Panc1 (cell line): ENCODE measurements around the gene DIP2C. TPM values are rescaled to one million over a fixed set of nuclear protein-coding genes. Genes with fewer than 3 reads are reported as not detected.

Experiments used
- ATAC-seq: fragments of 200-7000 bp; cut with Tn5 transposase; 2 replicates; pipeline ENCODE4 v1.9.1; 2020; ENCODE audit warnings: mild to moderate bottlenecking, moderate library complexity
- BruUV-seq: library from RNA; stranded (reverse); fragments of 400-500 nt; replicated peaks from 2 replicates; lab custom pipeline; 2021; lab: Mats Ljungman, UMichigan
- CTCF ChIA-PET: fragments of 300-600 bp; sonication (Branson Sonifier 250); formaldehyde crosslinking; loops from one replicate; lab custom pipeline; 2022; ENCODE audit warnings: antibody characterized with exemption; lab: Charles Lee
- POLR2A ChIA-PET: fragments of 300-600 bp; sonication (Branson Sonifier 250); formaldehyde crosslinking; loops from one replicate; lab custom pipeline; 2022; ENCODE audit warnings: antibody characterized with exemption; lab: Charles Lee
- DNase-seq: peaks from one replicate; pipeline ENCODE4 v3.0.0-alpha.2; 2010; ENCODE audit warnings: low read depth, low spot score
- H3K27ac ChIP-seq: 2 replicates; pipeline ENCODE4 v1.5.1; 2011; ENCODE audit warnings: mild to moderate bottlenecking, low read length, inconsistent platforms
- H3K27me3 ChIP-seq: fragments of 200-500 bp; sonication (Bioruptor generic); 2 replicates; pipeline ENCODE4 v1.6.0; 2014; ENCODE audit warnings: low read length, inconsistent platforms; ENCODE audit not compliant: control insufficient read depth, insufficient read depth
- H3K36me3 ChIP-seq: fragments of 200-500 bp; sonication (Bioruptor generic); 2 replicates; pipeline ENCODE4 v1.5.1; 2014; ENCODE audit warnings: inconsistent platforms, mild to moderate bottlenecking, low read length, moderate library complexity; ENCODE audit not compliant: control insufficient read depth, insufficient read depth
- H3K4me1 ChIP-seq: 2 replicates; pipeline ENCODE4 v1.5.1; 2011; ENCODE audit warnings: inconsistent platforms, mild to moderate bottlenecking, low read length, moderate library complexity; ENCODE audit not compliant: control insufficient read depth, insufficient read depth
- H3K4me3 ChIP-seq, 2 experiments: 2 replicates each; pipeline ENCODE4 v1.5.1; 2011 to 2012; ENCODE audit warnings: low read depth in 2 of 2, low read length in 2 of 2, mild to moderate bottlenecking in 2 of 2, inconsistent platforms in 1 of 2, moderate library complexity in 1 of 2
- H3K9me3 ChIP-seq: fragments of 200-500 bp; sonication (Bioruptor generic); 2 replicates; pipeline ENCODE4 v1.5.1; 2014; ENCODE audit warnings: low read depth, mild to moderate bottlenecking, inconsistent platforms, low read length, moderate library complexity; ENCODE audit not compliant: control insufficient read depth, insufficient read depth
- POLR2AphosphoS5 ChIP-seq: IDR thresholded peaks from 2 replicates; pipeline ENCODE4 v1.6.1; 2012; ENCODE audit warnings: mild to moderate bottlenecking, low read depth, low read length, moderate library complexity
- REST ChIP-seq, 2 experiments: IDR thresholded peaks; 2 replicates each; pipeline ENCODE4 v1.6.1; 2011 to 2012; ENCODE audit warnings: low read depth in 2 of 2, control low read depth in 1 of 2, low read length in 1 of 2, mild to moderate bottlenecking in 1 of 2, moderate library complexity in 1 of 2; ENCODE audit not compliant: insufficient read depth in 1 of 2
- SIN3A ChIP-seq: IDR thresholded peaks from 2 replicates; pipeline ENCODE4 v1.6.1; 2012; ENCODE audit warnings: low read depth, mild to moderate bottlenecking, low read length, moderate library complexity, borderline replicate concordance; ENCODE audit not compliant: insufficient read depth
- TCF7L2 ChIP-seq: IDR thresholded peaks from 2 replicates; pipeline ENCODE4 v1.6.1; 2011; ENCODE audit warnings: mild to moderate bottlenecking, low read depth, low read length, inconsistent platforms
- in situ Hi-C: cut with HindIII; loops from 2 replicates; pipeline ENCODE4 v1.10.0; 2016; ENCODE audit warnings: low sequenced_read_pairs, low pct_unique_long_range_greater_than_20kb
- intact Hi-C: fragments of 100-400 bp; cut with micrococcal nuclease; formaldehyde crosslinking; loops from one replicate; pipeline ENCODE4 v1.10.0; 2022; ENCODE audit not compliant: unreplicated experiment
- total RNA-seq: library from RNA; stranded (reverse); gene quantifications from one replicate; pipeline ENCODE4 v1.2.1, GENCODE V29; 2021; ENCODE audit not compliant: unreplicated experiment
- TF ChIP-seq, protein P1 (sequence below): fragments of 450-650 bp; IDR thresholded peaks from 2 replicates; pipeline ENCODE4 v1.5.1; 2017; ENCODE audit warnings: mild to moderate bottlenecking

The DIP2C gene
- total RNA-seq, 1 experiment from 2014 or later = 13.2 TPM

DNA sequence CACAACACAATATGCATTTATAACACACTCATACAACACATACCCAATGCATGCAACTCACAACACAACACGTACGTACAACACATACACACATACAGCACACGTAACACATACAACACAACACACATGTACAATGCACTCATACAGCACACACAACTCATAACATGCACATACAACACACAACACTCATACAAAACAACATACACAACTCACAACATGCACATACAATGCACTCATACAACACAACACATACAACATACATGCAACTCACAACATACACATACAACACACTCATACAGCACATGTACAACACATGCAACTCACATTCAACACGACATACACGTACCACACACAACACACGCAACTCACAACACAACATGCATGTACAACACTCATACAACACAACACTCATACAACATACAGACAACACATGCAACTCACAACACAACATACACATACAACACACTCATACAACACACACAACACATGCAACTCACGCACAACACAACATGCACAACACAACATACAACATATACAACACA, 21.8 kb downstream of the DIP2C start:
- ATAC-seq = no peak
- ChIA-PET POLR2A (no interaction called here), CTCF (no interaction called here)
- intact Hi-C loops = loop anchor here (10.0 kb wide), 1 partner anchor 153 kb away; no protein-coding TSS in a partner anchor
- H3K27me3 ChIP-seq = no peaks in the 10 kb centered on the region
- H3K4me1 ChIP-seq = no peaks in the 10 kb centered on the region; the same call in 1 of the 2 replicates
- H3K27ac ChIP-seq = no peak overlapping the region
- no peaks in the 10 kb centered on the region for H3K36me3 ChIP-seq
- no peak for TF ChIP-seq POLR2AphosphoS5
- TF ChIP-seq TCF7L2 = no peak
- TF ChIP-seq, protein P1, sequence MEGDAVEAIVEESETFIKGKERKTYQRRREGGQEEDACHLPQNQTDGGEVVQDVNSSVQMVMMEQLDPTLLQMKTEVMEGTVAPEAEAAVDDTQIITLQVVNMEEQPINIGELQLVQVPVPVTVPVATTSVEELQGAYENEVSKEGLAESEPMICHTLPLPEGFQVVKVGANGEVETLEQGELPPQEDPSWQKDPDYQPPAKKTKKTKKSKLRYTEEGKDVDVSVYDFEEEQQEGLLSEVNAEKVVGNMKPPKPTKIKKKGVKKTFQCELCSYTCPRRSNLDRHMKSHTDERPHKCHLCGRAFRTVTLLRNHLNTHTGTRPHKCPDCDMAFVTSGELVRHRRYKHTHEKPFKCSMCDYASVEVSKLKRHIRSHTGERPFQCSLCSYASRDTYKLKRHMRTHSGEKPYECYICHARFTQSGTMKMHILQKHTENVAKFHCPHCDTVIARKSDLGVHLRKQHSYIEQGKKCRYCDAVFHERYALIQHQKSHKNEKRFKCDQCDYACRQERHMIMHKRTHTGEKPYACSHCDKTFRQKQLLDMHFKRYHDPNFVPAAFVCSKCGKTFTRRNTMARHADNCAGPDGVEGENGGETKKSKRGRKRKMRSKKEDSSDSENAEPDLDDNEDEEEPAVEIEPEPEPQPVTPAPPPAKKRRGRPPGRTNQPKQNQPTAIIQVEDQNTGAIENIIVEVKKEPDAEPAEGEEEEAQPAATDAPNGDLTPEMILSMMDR = no peak
- no peak for TF ChIP-seq SIN3A
- TF ChIP-seq REST (IDR thresholded peaks at IDR 0.05; ENCODE audit: insufficient read depth in 1 of 2, low read depth in 2 of 2, low read length in 1 of 2) = no peak
- in situ Hi-C loops = no loop called here
- no TSS peak for BruUV-seq
- H3K9me3 ChIP-seq = no peaks in the 10 kb centered on the region
- no peak overlapping the region for H3K4me3 ChIP-seq
- DNase-seq = no peak

DNA sequence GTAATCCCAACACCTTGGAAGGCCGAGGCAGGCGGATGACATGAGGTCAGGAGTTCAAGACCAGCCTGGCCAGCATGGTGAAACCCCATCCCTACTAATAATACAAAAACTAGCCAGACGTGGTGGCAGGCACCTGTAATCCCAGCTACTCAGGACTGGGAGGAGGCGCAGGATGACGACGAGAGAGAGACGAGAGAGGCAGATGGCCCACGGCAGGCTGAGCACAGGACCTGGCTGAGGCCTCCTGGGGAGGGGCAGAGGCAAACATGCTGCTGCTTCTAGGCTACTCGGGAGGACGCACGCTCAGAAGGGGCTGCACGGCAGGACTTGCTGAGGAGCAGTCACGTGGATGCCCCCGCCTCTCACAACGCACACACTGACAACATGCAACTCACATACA, 22.4 kb downstream of the DIP2C start:
- CTCF ChIA-PET = no interaction called here
- intact Hi-C loops = loop anchor here (10.0 kb wide), 1 partner anchor 152 kb away; no protein-coding TSS in a partner anchor
- no peak for DNase-seq

More for the DNA sequence above, 22.4 kb downstream of the DIP2C start:
- Histone ChIP-seq H3K9me3 (no peaks in the 10 kb centered on the region), H3K27me3 (no peaks in the 10 kb centered on the region), H3K4me3 (no peak overlapping the region), H3K27ac (no peak overlapping the region), H3K4me1 (no peaks in the 10 kb centered on the region; the same call in none of the 2 replicates), H3K36me3 (no peaks in the 10 kb centered on the region)
- no TSS peak for BruUV-seq
- ATAC-seq = no peak
- no peak for TF ChIP-seq SIN3A
- no peak for TF ChIP-seq POLR2AphosphoS5
- POLR2A ChIA-PET = no interaction called here
- in situ Hi-C loops = no loop called here
